HG03378 (cell line): Measurements from ENCODE around the gene FRAS1.
"Not testable (repeated sequence)": the region's sequence is repeated elsewhere in the genome, so short reads cannot be mapped to it uniquely, and the experiment has no call there.

Experiments used
- ATAC-seq: cut with Tn5 transposase; IDR thresholded peaks from one replicate; pipeline ENCODE4 v1.9.1; 2021; ENCODE audit warnings: mild to moderate bottlenecking, moderate library complexity; ENCODE audit not compliant: unreplicated experiment

Gene FRAS1

DNA sequence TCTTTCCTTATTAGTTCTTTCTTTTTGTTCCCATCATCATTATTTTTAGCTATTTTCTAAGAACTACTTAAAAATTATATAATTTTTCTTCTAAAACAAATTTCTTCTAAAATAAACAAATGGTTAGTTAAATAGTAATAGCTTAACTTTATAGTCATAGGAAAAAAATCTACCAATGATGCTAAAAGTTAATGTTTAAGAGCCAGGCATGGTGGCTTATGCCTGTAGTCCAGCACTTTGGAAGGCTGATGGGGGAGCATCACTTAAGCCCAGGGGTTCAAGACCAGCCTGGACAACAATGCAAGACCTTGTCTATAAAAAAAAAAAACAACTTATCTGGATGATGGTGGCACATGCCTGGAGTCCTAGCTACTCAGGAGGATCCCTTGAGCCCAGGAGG is 367.3 kb downstream of the FRAS1 start:
- ATAC-seq: no peak

DNA sequence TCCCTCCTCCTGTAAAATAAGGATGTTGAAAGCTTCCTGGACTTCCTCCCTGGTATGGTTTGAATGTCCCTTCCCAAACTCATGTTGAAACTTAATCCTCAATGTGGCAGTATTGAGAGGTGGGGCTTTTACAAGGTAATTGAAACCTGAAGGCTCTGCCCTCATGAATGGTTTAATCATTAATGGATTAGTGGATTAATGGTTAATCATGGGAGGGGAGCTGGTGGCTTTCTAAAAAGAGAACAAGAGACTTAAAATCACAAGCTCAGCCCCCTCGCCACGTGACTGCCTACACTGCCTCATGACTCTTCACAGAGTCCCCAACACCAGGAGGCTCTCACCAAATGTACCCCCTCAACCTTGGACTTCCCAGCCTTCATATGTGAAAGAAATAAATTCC is 369.8 kb downstream of the FRAS1 start:
- peak; percentile 57 for ATAC-seq

DNA sequence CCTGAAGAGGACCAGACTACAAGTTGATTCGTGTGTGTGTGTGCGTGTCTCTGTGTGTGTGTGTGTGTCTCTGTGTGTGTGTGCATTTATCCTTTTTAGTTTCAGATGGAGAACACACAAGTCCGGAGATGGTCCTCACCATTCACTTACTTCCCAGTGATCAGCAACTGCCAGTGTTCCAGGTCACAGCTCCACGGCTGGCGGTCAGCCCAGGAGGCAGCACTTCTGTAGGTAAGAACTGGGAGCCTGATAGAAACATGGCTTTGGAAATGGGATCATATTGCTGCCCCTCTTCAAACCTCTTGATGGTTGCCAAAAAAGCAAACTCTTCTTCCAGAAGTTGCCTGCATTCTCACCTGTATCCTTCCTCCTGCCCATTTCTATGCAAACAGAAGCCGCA is 371.9 kb downstream of the FRAS1 start:
- no peak for ATAC-seq

DNA sequence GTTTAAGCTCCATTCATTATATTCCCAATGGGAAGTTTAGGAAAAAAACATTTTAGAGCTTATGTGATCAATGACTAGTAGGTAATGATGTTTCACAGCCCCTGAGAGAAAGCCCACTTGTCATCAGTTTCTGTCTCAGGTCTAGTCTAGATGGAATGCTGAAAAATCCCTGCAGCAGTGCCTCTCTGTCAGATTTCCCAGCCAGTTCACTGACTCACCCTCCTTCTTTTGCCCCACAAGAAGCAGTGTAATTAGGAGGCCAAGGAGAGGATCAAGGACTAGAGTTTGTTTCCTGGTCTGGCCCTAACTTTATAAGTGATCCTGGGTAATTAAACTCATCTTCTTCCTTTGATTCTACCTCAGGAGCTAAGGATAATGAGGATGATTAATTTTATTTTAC is 375.8 kb downstream of the FRAS1 start:
- no peak for ATAC-seq

DNA sequence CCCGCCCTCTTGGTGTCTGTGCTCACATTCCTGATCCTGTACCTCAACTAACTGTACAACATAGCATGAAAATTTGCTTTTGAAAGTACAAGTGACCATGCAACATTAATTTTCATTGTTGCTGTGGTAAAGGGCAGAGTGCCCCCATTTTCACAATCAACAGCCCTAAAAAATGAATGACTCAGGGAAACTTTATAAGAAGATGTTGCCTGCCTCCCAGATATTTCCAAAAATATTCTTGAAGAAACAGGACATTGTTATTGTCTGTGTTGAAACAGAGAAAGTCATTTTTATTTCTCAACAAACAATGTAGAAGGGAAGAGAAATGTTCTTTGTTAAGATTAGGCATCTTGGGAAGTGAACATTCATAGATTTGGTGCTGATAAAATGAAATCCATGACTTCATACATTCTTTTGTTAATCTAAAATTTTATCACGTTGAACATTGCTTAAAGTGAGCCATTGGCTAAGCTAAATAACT is 380.5 kb downstream of the FRAS1 start:
- no peak for ATAC-seq

DNA sequence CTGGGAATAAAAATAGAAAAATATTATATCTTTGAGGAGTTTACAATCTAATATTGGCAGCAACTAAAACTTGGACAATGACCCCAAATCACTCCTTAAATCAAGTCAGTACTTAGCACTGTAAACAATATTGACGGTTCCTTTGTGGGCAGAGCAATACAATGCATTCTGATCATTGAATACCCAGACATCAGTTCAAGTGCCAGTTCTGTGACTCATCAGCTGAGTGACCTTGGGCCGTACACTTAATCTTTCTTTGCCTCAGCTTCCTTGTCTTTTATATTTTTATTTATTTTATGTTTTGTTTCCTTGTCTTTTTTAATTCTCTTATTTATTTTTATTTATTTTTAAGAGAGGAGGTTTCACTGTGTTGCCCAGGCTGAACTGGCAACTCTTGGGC is 382.2 kb downstream of the FRAS1 start:
- ATAC-seq: no peak

DNA sequence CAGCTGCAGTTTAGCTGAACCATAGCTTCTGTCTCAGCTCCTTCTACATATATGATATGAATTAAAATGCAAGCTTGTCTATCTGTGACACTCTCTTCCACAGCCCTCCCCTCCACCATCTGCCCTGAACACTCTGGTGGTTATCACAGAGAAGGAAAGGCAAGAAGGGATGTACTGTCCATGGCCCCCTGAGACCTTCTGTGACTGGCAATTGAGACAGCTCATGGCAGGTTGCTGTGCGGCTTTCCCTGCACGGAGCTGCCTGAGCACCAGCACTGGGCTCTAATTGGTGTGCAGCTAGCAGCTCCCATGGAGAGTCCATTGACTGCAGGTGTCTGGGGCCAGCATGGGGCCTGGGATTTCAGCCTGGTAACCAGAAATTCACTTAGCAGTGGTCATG is 384.6 kb downstream of the FRAS1 start:
- no peak for ATAC-seq

DNA sequence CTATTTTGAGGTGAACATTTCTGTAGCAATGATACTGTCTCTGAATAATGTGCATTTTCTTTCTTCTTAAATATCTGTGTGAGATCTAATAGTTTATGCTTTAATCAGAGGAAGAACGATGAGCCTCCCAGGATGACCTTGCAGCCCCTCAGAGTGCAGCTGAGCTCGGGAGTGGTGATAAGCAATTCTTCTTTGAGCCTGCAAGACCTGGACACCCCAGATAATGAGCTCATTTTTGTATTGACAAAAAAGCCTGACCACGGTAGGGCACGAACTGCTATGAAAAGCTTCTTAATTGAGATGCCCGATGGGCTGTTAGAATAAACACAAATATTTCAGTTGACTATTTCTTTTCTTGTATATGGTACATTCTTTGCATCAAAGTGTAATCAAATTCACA is 389.5 kb downstream of the FRAS1 start:
- ATAC-seq: no peak

DNA sequence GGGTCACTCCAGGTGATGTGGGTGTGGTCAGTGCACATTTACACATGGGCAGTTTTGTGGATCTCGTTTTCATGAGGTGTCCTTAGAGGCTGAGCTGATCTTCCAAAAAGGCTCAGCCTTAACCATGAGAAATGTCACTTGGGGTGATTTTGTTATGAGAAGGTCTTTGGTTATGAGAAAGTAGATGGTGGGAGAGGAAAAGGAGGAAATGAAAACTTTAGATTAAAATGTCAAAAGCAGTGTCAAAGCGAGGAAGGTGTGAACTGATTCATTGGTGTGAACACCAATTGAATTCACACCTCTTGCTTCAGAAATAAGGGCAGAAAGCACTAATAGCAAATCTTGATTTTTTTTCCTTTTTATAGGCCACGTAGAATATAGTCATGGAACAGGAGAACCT is 394.3 kb downstream of the FRAS1 start:
- ATAC-seq: no peak

DNA sequence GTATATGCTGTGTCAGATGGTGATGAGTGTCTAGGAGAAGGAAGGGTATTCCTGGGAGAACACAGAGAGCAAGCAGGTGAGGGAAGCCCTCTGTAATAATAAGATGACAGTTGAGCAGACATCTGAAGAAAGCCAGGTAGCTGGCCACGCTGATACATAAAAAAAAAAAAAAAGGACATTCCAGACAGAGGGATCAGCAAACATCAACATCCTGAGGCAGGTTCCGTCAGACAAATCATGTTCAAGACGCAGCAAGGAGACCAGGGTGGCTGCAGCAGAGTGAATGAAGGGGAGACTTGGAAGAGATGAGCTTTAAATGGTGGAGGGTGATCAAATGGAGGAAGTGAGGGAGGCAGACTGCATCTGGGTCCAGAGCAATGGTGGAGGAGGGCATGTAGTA is 396.9 kb downstream of the FRAS1 start:
- no peak for ATAC-seq

DNA sequence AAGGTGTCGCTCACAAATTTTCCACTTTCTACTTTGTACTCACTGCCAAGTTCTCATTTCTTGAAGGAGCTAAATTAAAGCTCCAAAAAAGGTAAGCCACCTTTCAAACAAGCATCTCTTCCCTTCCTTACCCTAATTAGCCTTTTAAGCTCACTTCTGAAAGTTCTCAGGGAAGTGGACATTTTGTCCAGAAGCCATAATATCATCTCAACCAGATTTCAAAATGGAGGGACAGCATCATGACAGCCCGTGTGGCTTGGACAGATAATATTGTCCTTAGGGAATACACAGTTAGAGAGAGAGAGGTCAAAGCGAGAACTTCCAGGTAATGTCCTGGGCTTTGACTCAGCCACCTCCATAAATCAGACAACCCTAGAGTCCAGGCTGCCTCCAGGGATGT is 400.6 kb downstream of the FRAS1 start:
- no peak for ATAC-seq

DNA sequence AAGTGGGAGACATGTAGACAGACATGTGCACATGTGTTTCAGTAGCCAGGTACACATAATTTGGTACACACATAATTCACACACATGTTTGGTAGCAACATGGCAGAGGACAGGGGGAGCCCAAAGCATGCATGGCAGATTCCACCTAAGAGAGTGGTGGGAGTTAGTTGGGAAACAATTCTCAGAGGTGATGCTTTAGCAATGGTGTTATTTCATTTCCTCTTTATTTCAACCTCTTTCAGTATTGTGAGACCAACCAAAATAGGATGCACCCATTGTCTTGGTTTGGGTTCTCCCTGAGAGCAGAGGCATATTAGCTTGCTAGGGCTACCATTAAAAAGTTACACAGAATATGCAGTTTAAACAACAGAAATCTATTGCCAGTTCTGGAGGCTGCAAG is 402.2 kb downstream of the FRAS1 start:
- ATAC-seq: no peak

DNA sequence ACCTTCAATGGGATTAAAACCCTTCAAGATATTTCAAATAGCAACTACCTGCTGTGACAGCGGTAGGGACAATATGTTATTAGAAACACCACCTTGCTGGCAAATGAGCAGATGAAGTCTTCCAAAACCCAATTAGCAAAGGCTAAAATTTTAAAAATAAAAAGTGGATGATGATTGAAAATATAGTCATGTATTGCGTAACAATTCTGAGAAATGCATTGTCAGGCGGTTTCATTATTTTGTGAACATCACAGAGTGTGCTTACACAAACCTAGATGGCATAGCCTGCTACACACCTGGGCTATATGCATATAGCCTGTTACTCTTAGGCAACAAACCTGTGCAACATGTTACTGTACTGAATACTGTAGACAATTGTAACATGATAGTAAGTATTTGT is 403.2 kb downstream of the FRAS1 start:
- no peak for ATAC-seq

DNA sequence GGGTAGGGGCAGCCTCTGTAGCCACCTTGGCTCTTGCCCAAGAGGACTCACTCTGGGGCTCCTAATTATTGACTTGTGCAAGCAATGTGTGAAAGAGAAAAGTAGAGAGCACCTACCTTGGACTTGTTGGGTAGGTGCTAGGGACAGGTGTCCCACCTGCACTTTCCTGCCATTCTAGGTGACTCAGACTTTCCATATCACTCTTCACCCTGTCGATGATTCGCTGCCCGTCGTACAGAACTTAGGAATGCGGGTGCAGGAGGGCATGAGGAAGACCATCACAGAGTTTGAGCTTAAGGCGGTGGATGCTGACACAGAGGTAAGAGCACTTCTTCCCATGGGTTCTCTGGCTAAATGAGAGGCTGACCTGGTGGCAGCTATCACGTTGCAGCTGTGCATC is 407.1 kb downstream of the FRAS1 start:
- no peak for ATAC-seq

DNA sequence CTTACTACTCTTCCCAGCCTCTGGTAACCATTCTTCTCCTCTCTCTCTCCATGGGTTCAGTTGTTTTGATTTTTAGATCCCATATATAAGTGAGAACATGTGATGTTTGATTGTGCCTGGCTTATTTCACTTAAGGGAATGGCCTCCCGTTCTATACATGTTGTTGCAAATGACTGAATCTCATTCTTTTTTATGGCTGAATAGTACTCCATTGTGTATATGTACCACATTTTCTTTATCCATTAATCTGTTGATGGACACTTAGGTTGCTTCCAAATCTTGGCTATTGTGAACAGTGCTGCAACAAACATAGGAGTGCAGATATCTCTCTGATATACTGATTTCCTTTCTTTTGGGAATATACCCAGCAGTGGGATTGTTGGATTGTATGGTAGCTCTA is 410.1 kb downstream of the FRAS1 start:
- not testable (repeated sequence) for ATAC-seq

DNA sequence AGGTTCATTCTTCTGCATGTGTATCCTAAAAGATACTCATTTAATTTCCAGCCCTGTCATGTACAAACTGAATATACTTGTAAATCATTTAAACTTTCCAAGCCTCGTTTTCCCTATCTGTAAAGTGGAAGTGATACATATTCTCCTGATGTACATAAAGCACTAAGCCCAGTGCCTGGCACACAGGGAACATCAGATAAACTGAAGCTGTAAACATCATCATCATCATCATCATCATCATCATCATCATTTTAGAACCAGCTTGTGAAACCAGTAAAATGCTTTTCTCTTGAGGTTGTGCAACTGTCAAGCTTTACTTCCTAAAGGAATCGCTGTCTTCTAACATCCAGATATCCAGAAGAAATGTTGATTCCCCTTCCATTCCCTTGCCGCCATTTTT is 411.1 kb downstream of the FRAS1 start:
- ATAC-seq: no peak

DNA sequence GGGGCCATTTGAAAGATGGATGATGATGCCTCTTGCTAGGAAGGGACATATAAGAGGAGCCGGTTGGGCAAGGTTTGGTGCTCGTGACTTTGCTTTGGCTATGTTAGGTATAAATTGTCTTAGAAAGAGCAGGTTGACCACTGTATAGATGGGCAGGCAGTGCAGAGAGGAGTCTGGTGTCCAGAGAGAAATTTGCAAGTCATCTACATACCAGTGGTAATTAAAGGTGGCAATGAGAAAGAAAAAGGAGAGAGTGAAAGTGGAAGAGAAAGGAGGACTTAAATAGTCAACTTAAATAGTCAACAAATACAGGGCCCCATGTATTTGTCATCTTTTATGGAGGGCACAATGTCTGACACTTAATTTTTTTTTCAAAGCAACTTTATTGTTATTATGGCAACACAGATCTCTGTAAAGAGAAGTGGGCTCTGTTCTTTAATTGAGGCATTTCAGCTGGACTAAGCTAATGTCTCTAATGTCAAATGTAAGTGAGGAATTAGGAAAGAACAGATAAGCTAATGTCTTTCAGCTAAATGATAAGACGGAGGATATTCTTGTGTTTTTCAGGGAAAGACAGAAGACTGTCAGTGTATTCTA is 419.1 kb downstream of the FRAS1 start:
- ATAC-seq: no peak

DNA sequence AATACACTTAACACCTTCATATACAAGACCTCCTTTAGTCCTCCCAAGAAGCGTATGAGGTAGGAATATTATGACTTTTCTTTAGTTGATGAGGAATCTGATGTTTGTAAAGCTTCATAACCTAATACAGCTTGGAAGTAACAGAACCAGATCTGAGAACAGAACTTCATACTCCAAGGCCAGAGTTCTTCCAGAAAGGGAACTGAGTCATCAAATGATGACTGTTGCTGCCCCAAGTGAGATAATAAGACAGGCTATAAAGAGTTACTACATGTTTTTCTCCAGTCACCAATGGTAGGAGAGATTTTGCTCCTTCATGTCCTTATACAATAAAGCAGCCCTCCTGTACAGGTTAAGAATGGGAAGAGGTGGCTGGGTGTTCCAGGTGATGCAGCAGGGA is 420.2 kb downstream of the FRAS1 start:
- no peak for ATAC-seq

DNA sequence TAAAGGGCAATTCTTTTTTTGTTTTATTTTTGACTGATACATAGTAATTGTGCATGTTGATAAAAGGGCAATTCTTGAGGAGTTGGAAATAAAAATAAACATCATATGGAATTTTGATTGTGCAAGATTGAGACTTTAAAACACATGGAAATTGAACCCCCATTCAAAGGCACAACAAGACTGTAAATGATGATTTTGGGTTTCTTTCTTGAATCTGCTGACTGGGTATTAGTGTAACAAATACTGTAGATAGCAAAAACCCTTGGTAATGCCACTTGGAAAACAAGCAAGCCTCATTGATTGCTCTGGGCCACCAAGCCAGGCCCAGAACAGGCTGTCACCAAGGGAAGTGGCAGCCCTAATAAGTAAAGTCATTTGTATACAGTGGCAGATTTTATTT is 421.4 kb downstream of the FRAS1 start:
- ATAC-seq: no peak

DNA sequence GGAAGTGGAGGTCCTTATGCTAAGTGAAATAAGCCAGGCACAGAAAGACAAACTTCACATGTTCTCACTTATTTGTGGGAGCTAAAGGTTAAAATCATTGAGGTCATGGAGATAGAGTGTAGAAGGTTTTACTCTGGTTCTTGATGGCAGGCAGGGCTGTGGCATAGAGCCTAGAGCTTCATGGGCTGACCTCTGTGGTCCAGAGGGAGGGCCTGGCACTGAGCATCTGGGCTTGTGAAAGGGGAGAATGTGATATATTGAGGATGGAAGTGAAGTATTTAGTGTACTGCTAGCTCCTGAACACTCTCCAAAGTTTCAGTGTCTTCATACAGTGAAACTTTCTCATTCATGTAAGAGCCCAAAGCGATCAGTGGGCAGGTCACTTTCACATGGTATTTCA is 423.2 kb downstream of the FRAS1 start:
- ATAC-seq: no peak

DNA sequence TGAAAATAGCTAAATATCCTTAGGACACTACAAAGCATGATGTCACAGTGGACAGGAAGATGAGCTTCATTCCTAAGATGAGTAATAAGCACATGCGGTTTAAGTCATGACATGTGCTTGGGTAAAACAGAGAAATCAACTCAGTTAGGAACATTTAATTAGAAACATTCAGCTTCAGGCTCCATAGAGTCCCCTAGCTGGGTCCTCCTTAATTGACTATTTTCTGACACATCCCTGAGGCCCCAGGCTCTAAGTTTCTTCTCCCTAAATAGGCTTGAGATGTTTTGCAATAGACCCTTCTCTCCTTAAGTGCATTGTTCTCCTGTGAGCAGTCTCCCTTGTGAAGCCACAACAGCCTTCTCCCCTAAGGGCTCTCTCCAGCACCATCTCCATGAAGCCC is 424.1 kb downstream of the FRAS1 start:
- no peak for ATAC-seq

DNA sequence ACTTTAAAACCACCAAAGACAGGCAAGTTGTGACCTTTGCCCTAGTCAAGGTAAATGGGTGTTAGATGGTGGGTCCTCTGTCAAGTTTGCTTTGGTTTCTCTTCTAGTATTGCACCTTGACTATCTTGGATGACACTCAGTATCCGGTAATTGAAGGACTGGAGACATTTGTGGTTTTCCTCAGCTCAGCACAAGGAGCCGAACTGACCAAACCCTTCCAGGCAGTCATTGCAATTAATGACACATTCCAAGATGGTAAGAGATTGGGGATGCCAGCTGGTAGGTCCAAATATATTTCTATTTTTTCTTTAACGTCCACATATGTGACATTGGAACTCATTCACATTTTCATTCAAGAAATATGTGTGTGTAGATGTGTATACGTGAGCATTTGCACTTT is 425.2 kb downstream of the FRAS1 start:
- ATAC-seq: no peak

DNA sequence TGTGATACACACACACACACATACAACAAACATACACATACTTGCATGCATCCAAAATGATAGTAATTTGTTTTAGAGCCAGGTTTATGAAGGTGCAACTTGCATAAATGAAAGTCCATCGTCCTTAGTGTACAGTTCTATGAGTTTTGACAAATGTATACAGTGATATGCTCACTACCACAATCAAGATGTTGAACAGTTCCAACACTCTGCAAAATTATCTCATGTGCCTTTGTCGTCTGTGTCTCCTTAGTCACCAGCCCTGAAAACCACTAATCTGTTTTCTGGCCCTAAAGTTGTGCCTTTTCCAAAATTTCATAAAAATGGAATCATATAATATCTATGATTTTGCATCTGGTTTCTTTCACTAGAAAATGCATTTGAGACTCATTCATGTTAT is 426.7 kb downstream of the FRAS1 start:
- no peak for ATAC-seq

DNA sequence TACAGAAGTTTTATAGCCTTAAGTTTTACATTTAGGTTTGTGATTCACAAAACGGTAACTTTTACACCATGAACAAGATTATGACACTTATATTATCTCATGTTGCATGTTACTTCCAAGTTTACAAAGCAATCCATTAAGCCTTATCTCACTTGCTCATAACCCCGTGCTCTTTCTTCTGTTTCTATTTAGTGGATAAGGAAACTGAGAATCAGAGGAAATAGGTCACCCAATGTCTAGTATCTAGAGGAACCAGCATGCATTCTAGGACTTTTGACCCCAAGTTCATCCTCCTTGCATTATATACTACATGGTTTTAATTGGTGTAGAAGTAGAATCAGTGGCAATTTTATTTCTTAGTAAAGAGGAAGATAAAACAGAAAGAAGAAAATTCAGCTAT is 427.5 kb downstream of the FRAS1 start:
- no peak for ATAC-seq
